ENCODE results near the gene ARR3.
A peak's percentile ranks its signal among the peaks of the same experiment; 100 is the strongest.
"Not testable (repeated sequence)": the region's sequence is repeated elsewhere in the genome, so short reads cannot be mapped to it uniquely, and the experiment has no call there.

Gene ARR3

GRCh38 chrX:70268034-70268433, at the start of gene ARR3:
TSS of gene ARR3 (plus strand) at chrX:70268334. CDS start at chrX:70269386, 1,052 bp downstream.
- no peak for DNase-seq (ENCODE audit: low read depth in 2 of 2)

- no peak for DNase-seq (ENCODE audit: low read depth in 2 of 2)
Observed at GRCh38 chrX:70219938-70220764, 48.0 kb upstream of the ARR3 start.

- no peak for DNase-seq (ENCODE audit: low read depth in 2 of 2)
Observed at GRCh38 chrX:70226048-70226447, 42.1 kb upstream of the ARR3 start.

- DNase-seq (ENCODE audit: low read depth in 2 of 2): no peak
Observed at GRCh38 chrX:70226687-70227086, 41.4 kb upstream of the ARR3 start.

GRCh38 chrX:70231666-70232065, 36.5 kb upstream of the ARR3 start:
- no peak for DNase-seq (ENCODE audit: low read depth in 2 of 2)

GRCh38 chrX:70234355-70234754, 33.8 kb upstream of the ARR3 start, which contains the start of gene AWAT1:
TSS of gene AWAT1 (plus strand) at chrX:70234655. CDS start at chrX:70234696, 41 bp downstream.
- no peak for DNase-seq (ENCODE audit: low read depth in 2 of 2)

- DNase-seq (ENCODE audit: low read depth in 2 of 2): no peak
Observed at GRCh38 chrX:70240751-70241150, 27.4 kb upstream of the ARR3 start.

GRCh38 chrX:70241501-70241900, 26.6 kb upstream of the ARR3 start:
- no peak for DNase-seq (ENCODE audit: low read depth in 2 of 2)

GRCh38 chrX:70243601-70244000, 24.5 kb upstream of the ARR3 start:
- DNase-seq (ENCODE audit: low read depth in 2 of 2): not testable (repeated sequence)

- no peak for DNase-seq (ENCODE audit: low read depth in 2 of 2)
Observed at GRCh38 chrX:70244881-70245280, 23.3 kb upstream of the ARR3 start.

- DNase-seq (ENCODE audit: low read depth in 2 of 2): no peak
Observed at GRCh38 chrX:70247252-70247651, 20.9 kb upstream of the ARR3 start.

- DNase-seq (ENCODE audit: low read depth in 2 of 2): no peak
Observed at GRCh38 chrX:70252491-70252890, 15.6 kb upstream of the ARR3 start.

- DNase-seq (ENCODE audit: low read depth in 2 of 2): no peak
Observed at GRCh38 chrX:70253377-70254062, 14.6 kb upstream of the ARR3 start.

GRCh38 chrX:70254063-70254400, 14.1 kb upstream of the ARR3 start:
- DNase-seq (ENCODE audit: low read depth in 2 of 2): no peak

- no peak for DNase-seq (ENCODE audit: low read depth in 2 of 2)
Observed at GRCh38 chrX:70254909-70255308, 13.2 kb upstream of the ARR3 start.

GRCh38 chrX:70255452-70255851, 12.7 kb upstream of the ARR3 start:
- no peak for DNase-seq (ENCODE audit: low read depth in 2 of 2)

- DNase-seq (ENCODE audit: low read depth in 2 of 2): no peak
Observed at GRCh38 chrX:70257423-70258288, 10.5 kb upstream of the ARR3 start.

- DNase-seq (ENCODE audit: low read depth in 2 of 2): no peak
Observed at GRCh38 chrX:70260104-70260503, 8.0 kb upstream of the ARR3 start, which contains the start of gene P2RY4. TSS of gene P2RY4 (minus strand) at chrX:70260204. CDS start at chrX:70259624, 580 bp downstream.

GRCh38 chrX:70262952-70263567, 5.1 kb upstream of the ARR3 start:
- DNase-seq (ENCODE audit: low read depth in 2 of 2): peak in 1 of 2 experiments; percentile 1

GRCh38 chrX:70264784-70265183, 3.4 kb upstream of the ARR3 start:
- DNase-seq (ENCODE audit: low read depth in 2 of 2): no peak

GRCh38 chrX:70274029-70274428, 5.9 kb downstream of the ARR3 start:
- not testable (repeated sequence) for DNase-seq (ENCODE audit: low read depth in 2 of 2)

- no peak for DNase-seq (ENCODE audit: low read depth in 2 of 2)
Observed at GRCh38 chrX:70279081-70279480, 10.9 kb downstream of the ARR3 start.
